Tibial nerve (tissue), 4 donors: Measurements from ENCODE around the gene DUSP6. TPM values are rescaled to one million over a fixed set of nuclear protein-coding genes. Genes with fewer than 3 reads are reported as not detected.
A peak's percentile ranks its signal among the peaks of the same experiment; 100 is the strongest.

Source experiments
- DNase-seq, 2 donors: peaks; one replicate each; pipeline ENCODE4 v3.0.0-alpha.2; 2019; ENCODE audit warnings: low spot score in 2 of 2
- H3K27ac ChIP-seq, 4 donors: fragments of 200-600 bp; sonication (generic) in 3 of 4; one replicate each; pipeline ENCODE4 v1.5.1; 2017 to 2019; ENCODE audit warnings: mild to moderate bottlenecking in 1 of 4
- H3K27me3 ChIP-seq, 2 donors: fragments of 200-600 bp; sonication (generic) in 1 of 2; one replicate each; pipeline versions ENCODE4 v1.5.1 to v1.6.0; 2017 to 2019
- H3K36me3 ChIP-seq, 3 donors: fragments of 200-600 bp; sonication (generic); one replicate each; pipeline ENCODE4 v1.5.1; 2018 to 2019
- H3K4me1 ChIP-seq, 4 donors: fragments of 200-600 bp; sonication (generic) in 3 of 4; one replicate each; pipeline ENCODE4 v1.5.1; 2017 to 2019
- H3K4me3 ChIP-seq, 4 donors: fragments of 200-600 bp; sonication (generic) in 3 of 4; one replicate each; pipeline ENCODE4 v1.5.1; 2017 to 2019; ENCODE audit warnings: mild to moderate bottlenecking in 1 of 4, moderate library complexity in 1 of 4
- H3K9me3 ChIP-seq, 4 donors: fragments of 200-600 bp; sonication (generic) in 3 of 4; one replicate each; pipeline ENCODE4 v1.5.1; 2017 to 2019
- CTCF ChIP-seq, 5 experiments: fragments of 200-600 bp in 3 of 5; fragments of 450-650 bp in 2 of 5; sonication (generic) in 3 of 5; IDR thresholded peaks; one replicate each; pipeline ENCODE4 v1.5.1; 2016 to 2019; ENCODE audit warnings: antibody characterized with exemption in 5 of 5, mild to moderate bottlenecking in 3 of 5, moderate library complexity in 2 of 5
- EP300 ChIP-seq, 2 donors: sonication (generic); formaldehyde crosslinking; IDR thresholded peaks; one replicate each; pipeline ENCODE4 v1.6.1; 2017; ENCODE audit warnings: antibody characterized with exemption in 2 of 2, mild to moderate bottlenecking in 1 of 2
- POLR2A ChIP-seq, 2 donors: fragments of 450-650 bp; IDR thresholded peaks; one replicate each; pipeline ENCODE4 v1.6.1; 2017; ENCODE audit warnings: antibody characterized with exemption in 2 of 2, mild to moderate bottlenecking in 2 of 2, moderate library complexity in 2 of 2
- WGBS, 2 donors: methylation state at CpG; one replicate each; pipeline ENCODE4 v1.1.5; 2018; 5-methylcytosine and 5-hydroxymethylcytosine counted together
- total RNA-seq, 4 donors: library from RNA; depleted of rRNA; stranded (reverse); fragments of >200 nt; gene quantifications; one replicate each; pipeline ENCODE4 v1.1.0, GENCODE V29; 2016

DUSP6 gene, protein sequence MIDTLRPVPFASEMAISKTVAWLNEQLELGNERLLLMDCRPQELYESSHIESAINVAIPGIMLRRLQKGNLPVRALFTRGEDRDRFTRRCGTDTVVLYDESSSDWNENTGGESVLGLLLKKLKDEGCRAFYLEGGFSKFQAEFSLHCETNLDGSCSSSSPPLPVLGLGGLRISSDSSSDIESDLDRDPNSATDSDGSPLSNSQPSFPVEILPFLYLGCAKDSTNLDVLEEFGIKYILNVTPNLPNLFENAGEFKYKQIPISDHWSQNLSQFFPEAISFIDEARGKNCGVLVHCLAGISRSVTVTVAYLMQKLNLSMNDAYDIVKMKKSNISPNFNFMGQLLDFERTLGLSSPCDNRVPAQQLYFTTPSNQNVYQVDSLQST
- total RNA-seq, result 10 to 100 TPM; 66.5 to 85.2 (median 72.8) TPM

- DNase-seq, result peak; percentile 88 to 92
- Histone ChIP-seq H3K27ac (peak within 1 kb of the TSS; percentile 94 to 98 (median 97)), H3K27me3 (no peaks in the 10 kb centered on the region), H3K4me1 (peaks cover 0 to 48% (median 14%) of the 10 kb centered on the region in 4 donors), H3K36me3 (peaks cover 0 to 16% (median 0%) of the 10 kb centered on the region in 3 donors), H3K9me3 (no peaks in the 10 kb centered on the region), H3K4me3 (peak within 1 kb of the TSS; percentile 75 to 93 (median 87))
- 0% methylated on average over 34 of the region's 34 CpGs for WGBS, 2 donors
- TF ChIP-seq EP300 (IDR thresholded peaks at IDR 0.05) (peak; percentile 61 to 98), POLR2A (IDR thresholded peaks at IDR 0.05) (peak; percentile 13 to 96), CTCF (IDR thresholded peaks at IDR 0.05) (peak in 1 of 5 experiments; percentile 34)
Measured at GRCh38 chr12:89352492-89353187, at the start of gene DUSP6. Gene DUSP6, minus strand, starts transcription at chr12:89352501. Its CDS starts 462 bp downstream, at chr12:89352039.

DNA sequence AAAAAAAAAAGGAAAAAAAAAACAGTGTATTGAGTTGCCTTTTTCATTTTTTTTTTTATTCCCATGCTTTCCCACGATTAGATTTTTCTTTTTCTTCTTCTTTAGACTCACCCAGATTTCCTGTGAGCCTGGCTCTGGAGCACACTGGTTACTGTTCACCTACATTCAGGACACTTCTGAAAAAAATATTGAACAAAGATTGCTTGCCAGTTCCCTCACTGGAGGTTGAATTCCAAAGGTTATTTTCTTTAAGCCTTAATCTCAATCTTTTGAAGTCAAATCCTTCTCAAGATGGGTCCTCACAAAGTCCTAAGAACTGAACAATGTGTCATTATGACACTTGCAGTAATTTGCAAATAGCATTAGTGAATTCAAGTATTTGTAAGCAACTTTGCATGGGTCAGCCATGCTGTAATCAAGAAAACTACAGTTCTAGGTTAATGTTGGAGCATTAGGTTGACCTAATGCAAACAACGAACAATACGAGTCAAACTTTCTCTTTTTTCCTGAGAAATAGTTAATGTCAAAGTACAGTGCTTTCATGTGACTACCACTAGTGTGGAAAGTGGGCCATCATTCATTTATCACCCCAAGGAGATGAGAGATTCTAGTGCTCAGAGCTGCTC is 49.2 kb upstream of the DUSP6 start:
- H3K4me3 ChIP-seq, result no peak overlapping the region
- H3K9me3 ChIP-seq, result no peaks in the 10 kb centered on the region
- no peak for TF ChIP-seq POLR2A (IDR thresholded peaks at IDR 0.05)
- TF ChIP-seq CTCF (IDR thresholded peaks at IDR 0.05), result no peak
- no peak for TF ChIP-seq EP300 (IDR thresholded peaks at IDR 0.05)
- DNase-seq, result no peak
- peaks cover 0 to 8% (median 0%) of the 10 kb centered on the region in 3 donors for H3K36me3 ChIP-seq
- 66 to 77% methylated on average over 3 of the region's 3 CpGs for WGBS, 2 donors
- no peaks in the 10 kb centered on the region for H3K27me3 ChIP-seq
- H3K4me1 ChIP-seq, result no peaks in the 10 kb centered on the region
- H3K27ac ChIP-seq, result no peak overlapping the region

GRCh38 chr12:89400415-89400814 is 48.1 kb upstream of the DUSP6 start:
- no peak for TF ChIP-seq CTCF (IDR thresholded peaks at IDR 0.05)
- TF ChIP-seq POLR2A (IDR thresholded peaks at IDR 0.05), result no peak
- TF ChIP-seq EP300 (IDR thresholded peaks at IDR 0.05), result no peak
- no peaks in the 10 kb centered on the region for H3K27me3 ChIP-seq
- no peak overlapping the region for H3K27ac ChIP-seq
- H3K4me1 ChIP-seq, result no peaks in the 10 kb centered on the region
- 95 to 96% methylated on average over 6 of the region's 6 CpGs for WGBS, 2 donors
- H3K4me3 ChIP-seq, result no peak overlapping the region
- no peak for DNase-seq
- peaks cover 0 to 8% (median 0%) of the 10 kb centered on the region in 3 donors for H3K36me3 ChIP-seq
- H3K9me3 ChIP-seq, result no peaks in the 10 kb centered on the region

DNA sequence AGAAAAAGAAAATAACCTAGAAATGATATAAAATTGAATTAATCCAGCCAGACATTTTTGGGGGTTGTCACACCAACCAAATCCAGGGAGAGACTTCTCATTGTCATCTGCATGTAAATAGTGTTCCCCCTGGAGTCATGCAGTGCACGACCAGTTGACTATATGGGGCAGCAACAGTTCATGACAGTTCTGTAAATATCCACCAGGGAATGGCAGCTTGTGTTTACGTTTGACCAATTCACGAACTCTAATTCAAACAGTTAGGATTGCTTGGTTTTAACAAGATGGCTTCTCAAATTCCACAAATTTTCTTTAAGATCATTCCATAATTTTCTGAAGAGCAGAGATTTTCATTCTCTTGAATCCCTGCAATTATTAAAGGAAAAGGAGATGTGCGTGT is 43.4 kb upstream of the DUSP6 start:
- no peaks in the 10 kb centered on the region for H3K27me3 ChIP-seq
- H3K27ac ChIP-seq, result no peak overlapping the region
- WGBS, 2 donors, result 76 to 77% methylated on average over 4 of the region's 4 CpGs
- H3K4me3 ChIP-seq, result no peak overlapping the region
- DNase-seq, result no peak
- peaks cover 0 to 8% (median 0%) of the 10 kb centered on the region in 3 donors for H3K36me3 ChIP-seq
- no peak for TF ChIP-seq CTCF (IDR thresholded peaks at IDR 0.05)
- TF ChIP-seq POLR2A (IDR thresholded peaks at IDR 0.05), result no peak
- no peak for TF ChIP-seq EP300 (IDR thresholded peaks at IDR 0.05)
- H3K9me3 ChIP-seq, result no peaks in the 10 kb centered on the region
- peaks cover 0 to 4% (median 0%) of the 10 kb centered on the region in 4 donors for H3K4me1 ChIP-seq
